Stimulated activated CD4-positive, alpha-beta T cell treated with anti-CD3 and anti-CD28 coated beads, Interleukin-1b, Interleukin-23, amount 100 ng/mL, for 48 hours (primary cell): Measurements from ENCODE around the gene KCNMA1.

Experiments used
- DNase-seq: peaks from one replicate; pipeline ENCODE4 v3.0.0-alpha.2; 2020

KCNMA1 gene

GRCh38 chr10:76892766-76893479 is 744.7 kb downstream of the KCNMA1 start:
- no peak for DNase-seq

- DNase-seq = no peak
Observed at GRCh38 chr10:76887223-76888010, 750.2 kb downstream of the KCNMA1 start.

- DNase-seq = no peak
Observed at GRCh38 chr10:76885816-76886215, 751.8 kb downstream of the KCNMA1 start.

GRCh38 chr10:76884673-76885275 is 752.8 kb downstream of the KCNMA1 start:
- no peak for DNase-seq

GRCh38 chr10:76883596-76883995 is 754.0 kb downstream of the KCNMA1 start:
- DNase-seq = no peak

GRCh38 chr10:76882796-76883195 is 754.8 kb downstream of the KCNMA1 start:
- no peak for DNase-seq

- no peak for DNase-seq
Observed at GRCh38 chr10:76882245-76882644, 755.4 kb downstream of the KCNMA1 start.

- no peak for DNase-seq
Observed at GRCh38 chr10:76881477-76882220, 756.0 kb downstream of the KCNMA1 start.

GRCh38 chr10:76880931-76881330 is 756.7 kb downstream of the KCNMA1 start:
- DNase-seq = no peak

GRCh38 chr10:76879116-76879913 is 758.3 kb downstream of the KCNMA1 start:
- no peak for DNase-seq

- no peak for DNase-seq
Observed at GRCh38 chr10:76878514-76878913, 759.1 kb downstream of the KCNMA1 start.

- no peak for DNase-seq
Observed at GRCh38 chr10:76874896-76875295, 762.7 kb downstream of the KCNMA1 start.

- no peak for DNase-seq
Observed at GRCh38 chr10:76874176-76874575, 763.4 kb downstream of the KCNMA1 start.

GRCh38 chr10:76871697-76872295 is 765.8 kb downstream of the KCNMA1 start:
- DNase-seq = no peak

GRCh38 chr10:76869931-76870330 is 767.7 kb downstream of the KCNMA1 start:
- DNase-seq = no peak

- DNase-seq = no peak
Observed at GRCh38 chr10:76868098-76868977, 769.3 kb downstream of the KCNMA1 start.

GRCh38 chr10:76866841-76867586 is 770.6 kb downstream of the KCNMA1 start:
- no peak for DNase-seq

GRCh38 chr10:76864922-76865321 is 772.7 kb downstream of the KCNMA1 start:
- DNase-seq = no peak

GRCh38 chr10:76858721-76859120 is 778.9 kb downstream of the KCNMA1 start:
- no peak for DNase-seq

- DNase-seq = no peak
Observed at GRCh38 chr10:76840802-76841201, 796.8 kb downstream of the KCNMA1 start.
